ENCODE results near the gene ACSL5. TPM values are rescaled to one million over a fixed set of nuclear protein-coding genes. Genes with fewer than 3 reads are reported as not detected.

The ACSL5 gene
- total RNA-seq, 1 donor from 2014 or later, result not detected

GRCh38 chr10:112465299-112465883 is 91.5 kb downstream of the ACSL5 start:
- Mint-ChIP-seq H3K9me3 (peaks cover 9% of the 10 kb centered on the region), H3K4me1 (no peaks in the 10 kb centered on the region), H3K4me3 (no peak overlapping the region), H3K27ac (no peak overlapping the region), H3K36me3 (peaks cover 26% of the 10 kb centered on the region), H3K27me3 (ENCODE audit: low read depth) (no peaks in the 10 kb centered on the region)
- no peak for TF ChIP-seq CTCF (IDR thresholded peaks at IDR 0.05; ENCODE audit: unreplicated experiment)
- DNase-seq (ENCODE audit: low spot score in 2 of 2, unreplicated experiment in 2 of 2), result no peak

- Mint-ChIP-seq H3K9me3 (peaks cover 9% of the 10 kb centered on the region), H3K36me3 (peaks cover 22% of the 10 kb centered on the region), H3K4me3 (no peak overlapping the region), H3K4me1 (no peaks in the 10 kb centered on the region), H3K27ac (no peak overlapping the region), H3K27me3 (ENCODE audit: low read depth) (no peaks in the 10 kb centered on the region)
- TF ChIP-seq CTCF (IDR thresholded peaks at IDR 0.05; ENCODE audit: unreplicated experiment), result no peak
- no peak for DNase-seq (ENCODE audit: low spot score in 2 of 2, unreplicated experiment in 2 of 2)
These were observed 92.9 kb downstream of the ACSL5 start for GRCh38 chr10:112466802-112467201.

- Mint-ChIP-seq H3K4me1 (no peaks in the 10 kb centered on the region), H3K27ac (no peak overlapping the region), H3K4me3 (no peak overlapping the region), H3K36me3 (peaks cover 22% of the 10 kb centered on the region), H3K27me3 (ENCODE audit: low read depth) (no peaks in the 10 kb centered on the region), H3K9me3 (peaks cover 9% of the 10 kb centered on the region)
- no peak for DNase-seq (ENCODE audit: low spot score in 2 of 2, unreplicated experiment in 2 of 2)
- no peak for TF ChIP-seq CTCF (IDR thresholded peaks at IDR 0.05; ENCODE audit: unreplicated experiment)
These were observed 93.7 kb downstream of the ACSL5 start for GRCh38 chr10:112467541-112468075.

- no peaks in the 10 kb centered on the region for H3K9me3 Mint-ChIP-seq
- no peak for DNase-seq (ENCODE audit: low spot score in 2 of 2, unreplicated experiment in 2 of 2)
- H3K4me1 Mint-ChIP-seq, result no peaks in the 10 kb centered on the region
- no peak overlapping the region for H3K4me3 Mint-ChIP-seq
- no peak overlapping the region for H3K27ac Mint-ChIP-seq
- H3K36me3 Mint-ChIP-seq, result peaks cover 2% of the 10 kb centered on the region
- H3K27me3 Mint-ChIP-seq (ENCODE audit: low read depth), result no peaks in the 10 kb centered on the region
- TF ChIP-seq CTCF (IDR thresholded peaks at IDR 0.05; ENCODE audit: unreplicated experiment), result peak; percentile 45
These were observed 98.1 kb downstream of the ACSL5 start for GRCh38 chr10:112471878-112472487.

- Mint-ChIP-seq H3K36me3 (no peaks in the 10 kb centered on the region), H3K27me3 (ENCODE audit: low read depth) (no peaks in the 10 kb centered on the region), H3K4me3 (no peak overlapping the region), H3K27ac (no peak overlapping the region), H3K9me3 (no peaks in the 10 kb centered on the region), H3K4me1 (no peaks in the 10 kb centered on the region)
- DNase-seq (ENCODE audit: low spot score in 2 of 2, unreplicated experiment in 2 of 2), result no peak
- TF ChIP-seq CTCF (IDR thresholded peaks at IDR 0.05; ENCODE audit: unreplicated experiment), result no peak
These were observed 101.8 kb downstream of the ACSL5 start for GRCh38 chr10:112475575-112476218.

Other genes with a start within 250 kb of the ACSL5 start
- gene GPAM, start 190.4 kb upstream of the ACSL5 start, total RNA-seq, result 14.4 to 20.0 TPM (median 16.9 TPM) in 3 replicates
- gene TECTB, start 90.7 kb upstream of the ACSL5 start, total RNA-seq, result not detected in 3 replicates
- 33.4 to 37.1 TPM (median 34.3 TPM) in 3 replicates for gene ZDHHC6, start 72.8 kb downstream of the ACSL5 start, total RNA-seq
- 26.7 to 34.6 TPM (median 27.8 TPM) in 3 replicates for gene VTI1A, start 73.1 kb downstream of the ACSL5 start, total RNA-seq

All from mesothelial cell of epicardium (in vitro differentiated cells).